Mononuclear cell (primary cell): ENCODE data around the gene DYNC1LI1. TPM values are rescaled to one million over a fixed set of nuclear protein-coding genes. Genes with fewer than 3 reads are reported as not detected.
"Not testable (repeated sequence)": the region's sequence is repeated elsewhere in the genome, so short reads cannot be mapped to it uniquely, and the experiment has no call there.

Experiments used
- H3K27me3 ChIP-seq: 2 replicates; pipeline ENCODE4 v1.6.0; 2011; ENCODE audit warnings: low read length, control low read depth; ENCODE audit not compliant: insufficient read depth
- H3K4me1 ChIP-seq: 2 replicates; pipeline ENCODE4 v1.5.1; 2011; ENCODE audit warnings: mild to moderate bottlenecking, low read length, control low read depth; ENCODE audit not compliant: insufficient read depth
- H3K4me3 ChIP-seq: 2 replicates; pipeline ENCODE4 v1.5.1; 2011; ENCODE audit warnings: mild to moderate bottlenecking, low read length, moderate library complexity
- H3K9me3 ChIP-seq: 2 replicates; pipeline ENCODE4 v1.5.1; 2011; ENCODE audit warnings: low read depth, mild to moderate bottlenecking, control low read depth, low read length
- total RNA-seq: library from RNA; depleted of rRNA; stranded (reverse); fragments of >200 nt; gene quantifications from one replicate; pipeline ENCODE4 v1.2.3, GENCODE V29; 2012

Gene DYNC1LI1
- total RNA-seq, 1 donor = 43.3 TPM

DNA sequence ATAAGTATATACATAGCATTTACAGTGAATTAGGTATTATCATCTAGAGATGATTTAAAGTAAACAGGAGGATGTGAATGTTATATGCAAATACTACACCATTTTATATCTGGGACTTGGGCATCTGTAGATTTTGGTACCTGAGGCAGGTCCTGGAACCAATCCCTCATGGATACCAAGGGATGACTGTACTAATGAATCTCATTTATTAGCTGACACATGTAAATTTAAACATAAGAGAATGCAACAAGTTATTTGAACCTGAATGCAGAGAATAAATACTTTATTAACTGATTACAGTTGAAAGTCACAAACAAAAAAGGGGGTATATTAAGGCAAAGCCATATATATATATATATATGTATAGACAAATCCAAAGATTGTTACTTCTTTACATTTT is 44.9 kb downstream of the DYNC1LI1 start:
- Histone ChIP-seq H3K9me3 (no peaks in the 10 kb centered on the region), H3K4me3 (no peak overlapping the region), H3K4me1 (no peaks in the 10 kb centered on the region), H3K27me3 (no peaks in the 10 kb centered on the region)

DNA sequence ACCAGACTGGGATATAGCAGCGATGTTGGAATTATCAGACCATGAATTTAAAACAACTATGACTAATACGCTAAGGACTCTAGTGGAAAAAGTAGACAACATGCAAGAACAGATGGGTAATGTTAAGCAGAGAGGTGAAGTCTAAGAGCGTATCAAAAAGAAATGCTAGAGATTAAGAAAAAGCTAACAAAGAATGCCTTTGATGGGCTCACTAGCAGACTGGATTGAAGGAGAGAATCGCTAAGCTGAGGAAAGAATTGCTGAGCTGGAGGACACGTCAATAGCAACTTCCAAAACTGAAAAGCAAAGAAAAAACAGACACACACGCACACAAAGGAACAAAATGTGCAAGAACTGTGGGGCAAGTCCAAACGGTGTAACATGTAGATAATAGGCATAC is 48.0 kb downstream of the DYNC1LI1 start:
- Histone ChIP-seq H3K27me3 (no peaks in the 10 kb centered on the region), H3K9me3 (no peaks in the 10 kb centered on the region), H3K4me1 (no peaks in the 10 kb centered on the region), H3K4me3 (no peak overlapping the region)

- not testable (repeated sequence) for H3K9me3 ChIP-seq, H3K4me1 ChIP-seq, H3K4me3 ChIP-seq, H3K27me3 ChIP-seq
Measured at GRCh38 chr3:32518921-32519320, 51.7 kb downstream of the DYNC1LI1 start.

DNA sequence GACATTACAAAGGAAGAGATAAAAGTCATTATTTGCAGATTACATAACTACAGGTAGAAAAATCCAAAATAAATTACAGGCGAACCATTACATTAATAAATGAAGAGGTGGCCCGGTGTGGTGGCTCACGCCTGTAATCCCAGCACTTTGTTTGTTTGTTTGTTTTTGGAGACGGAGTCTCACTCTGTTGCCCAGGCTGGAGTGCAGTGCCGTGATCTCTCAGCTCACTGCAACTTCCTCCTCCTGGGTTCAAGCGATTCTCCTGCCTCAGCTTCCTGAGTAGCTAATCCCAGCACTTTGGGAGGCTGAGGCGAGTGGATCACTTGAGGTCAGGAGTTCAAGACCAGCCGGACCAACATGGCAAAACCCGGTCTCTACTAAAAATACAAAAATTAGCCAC is 53.9 kb downstream of the DYNC1LI1 start:
- H3K4me3 ChIP-seq, H3K27me3 ChIP-seq, H3K9me3 ChIP-seq, H3K4me1 ChIP-seq: not testable (repeated sequence)

DNA sequence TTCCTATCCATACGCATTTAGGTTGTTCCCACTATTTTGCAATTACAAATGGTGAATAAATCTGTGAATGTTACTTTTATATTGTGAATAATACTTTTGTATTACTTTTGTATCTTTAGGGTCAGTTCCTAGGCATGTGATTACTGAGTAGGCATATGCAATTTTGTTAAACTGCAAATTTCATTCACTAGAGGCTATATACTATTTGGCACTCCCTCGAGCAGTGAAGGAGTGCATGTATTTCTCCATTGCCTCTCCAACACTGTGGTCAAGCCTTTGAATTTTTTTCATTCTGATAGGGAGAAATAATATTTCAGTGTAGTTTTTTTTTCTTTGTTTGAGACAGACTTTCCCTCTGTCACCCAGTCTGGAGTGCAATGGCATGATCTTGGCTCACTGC is 59.7 kb downstream of the DYNC1LI1 start:
- H3K9me3 ChIP-seq = no peaks in the 10 kb centered on the region
- H3K27me3 ChIP-seq = no peaks in the 10 kb centered on the region
- no peak overlapping the region for H3K4me3 ChIP-seq
- H3K4me1 ChIP-seq = no peaks in the 10 kb centered on the region

GRCh38 chr3:32510075-32510724 is 60.5 kb downstream of the DYNC1LI1 start:
- Histone ChIP-seq H3K27me3 (no peaks in the 10 kb centered on the region), H3K4me1 (no peaks in the 10 kb centered on the region), H3K4me3 (no peak overlapping the region), H3K9me3 (no peaks in the 10 kb centered on the region)

DNA sequence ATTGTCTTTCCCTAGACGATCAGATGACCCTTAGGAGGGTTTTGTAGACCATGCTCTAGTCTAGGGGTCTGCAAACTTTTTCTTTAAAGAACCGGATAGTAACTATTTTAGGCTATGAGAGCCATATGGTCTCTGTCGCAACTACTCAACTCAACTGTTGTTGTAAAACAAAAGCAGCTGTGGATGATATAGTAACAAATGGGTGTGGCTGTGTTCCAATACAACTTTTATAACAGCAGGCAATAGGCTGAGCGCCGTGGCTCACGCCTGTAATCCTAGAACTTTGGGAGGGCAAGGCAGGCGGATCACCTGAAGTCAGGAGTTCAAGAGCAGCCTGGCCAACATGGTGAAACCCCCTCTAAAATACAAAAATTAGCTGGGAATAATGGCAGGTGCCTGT is 61.9 kb downstream of the DYNC1LI1 start:
- H3K9me3 ChIP-seq = no peaks in the 10 kb centered on the region
- H3K4me1 ChIP-seq = no peaks in the 10 kb centered on the region
- no peak overlapping the region for H3K4me3 ChIP-seq
- no peaks in the 10 kb centered on the region for H3K27me3 ChIP-seq

- no peaks in the 10 kb centered on the region for H3K27me3 ChIP-seq
- no peak overlapping the region for H3K4me3 ChIP-seq
- peaks cover 9% of the 10 kb centered on the region for H3K4me1 ChIP-seq
- H3K9me3 ChIP-seq = no peaks in the 10 kb centered on the region
Measured at GRCh38 chr3:32506466-32506865, 64.2 kb downstream of the DYNC1LI1 start.

GRCh38 chr3:32502946-32503286 is 67.7 kb downstream of the DYNC1LI1 start:
- H3K9me3 ChIP-seq = no peaks in the 10 kb centered on the region
- H3K27me3 ChIP-seq = no peaks in the 10 kb centered on the region
- peak overlapping the region; percentile 94 for H3K4me3 ChIP-seq
- peaks cover 34% of the 10 kb centered on the region for H3K4me1 ChIP-seq

DNA sequence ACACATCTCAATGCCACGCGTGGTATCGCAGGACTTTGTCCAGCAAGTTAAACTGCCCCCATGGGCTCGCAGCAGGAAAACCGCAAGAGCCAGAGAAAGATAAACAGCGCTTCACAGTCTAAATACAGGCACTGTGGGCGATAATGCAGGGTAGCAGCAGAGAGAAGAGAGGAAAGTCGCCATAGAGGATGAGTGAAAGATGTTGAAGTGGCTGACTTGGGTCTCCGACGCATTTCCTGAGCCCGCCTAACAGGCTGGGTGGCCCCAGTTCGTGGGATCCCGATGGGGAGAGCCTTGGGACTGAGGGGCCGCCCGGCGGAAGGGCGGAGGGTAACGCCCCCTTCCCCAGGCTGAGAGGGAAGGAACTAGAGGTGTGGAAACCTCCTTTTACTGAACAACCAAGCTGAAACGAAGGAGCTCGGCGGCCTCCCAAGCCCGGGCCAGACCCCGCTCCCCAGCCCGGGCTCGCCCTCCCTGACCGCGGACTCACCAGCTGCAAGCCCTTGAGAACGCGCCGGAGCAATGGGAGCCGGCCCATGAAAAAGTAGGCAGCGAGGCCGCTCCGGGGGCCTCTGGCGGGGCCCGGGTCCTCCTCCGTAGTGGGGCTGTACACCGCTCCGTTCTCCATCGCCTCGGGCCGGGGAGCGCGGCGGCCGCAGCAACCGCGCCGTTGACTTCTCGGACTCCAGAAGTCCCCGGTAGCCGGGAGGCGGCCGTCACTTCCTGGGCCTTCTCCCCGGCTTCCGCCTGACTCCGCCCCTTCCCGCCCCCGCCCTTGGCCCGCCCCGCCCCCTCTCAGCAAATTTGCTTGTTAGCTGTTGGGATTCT is 68.3 kb downstream of the DYNC1LI1 start, which contains the start of gene CMTM6:
CMTM6 (minus strand) TSS at position 735 of the 828 bp plus-strand sequence; CDS start at position 628, 107 bp downstream.
- peaks cover 38% of the 10 kb centered on the region for H3K4me1 ChIP-seq
- peak within 1 kb of the TSS; percentile 94 for H3K4me3 ChIP-seq
- no peaks in the 10 kb centered on the region for H3K9me3 ChIP-seq
- no peaks in the 10 kb centered on the region for H3K27me3 ChIP-seq

DNA sequence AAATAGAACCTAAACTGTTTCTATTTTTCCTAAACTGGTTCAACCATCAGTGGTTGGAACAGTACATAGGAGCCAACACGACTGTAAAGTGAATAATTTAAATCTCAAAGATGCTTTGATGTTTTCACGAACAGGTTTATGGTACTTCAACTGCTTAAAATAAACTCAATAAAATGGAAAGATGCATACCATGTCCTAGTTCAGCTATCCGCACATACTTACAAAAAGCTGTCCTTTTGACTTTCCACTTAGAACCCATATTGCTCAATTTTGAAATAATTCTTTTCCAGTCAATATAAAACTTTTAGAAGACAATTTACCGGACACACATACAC is 68.9 kb downstream of the DYNC1LI1 start:
- no peaks in the 10 kb centered on the region for H3K27me3 ChIP-seq
- H3K4me3 ChIP-seq = peak overlapping the region; percentile 94
- H3K9me3 ChIP-seq = no peaks in the 10 kb centered on the region
- peaks cover 42% of the 10 kb centered on the region for H3K4me1 ChIP-seq

GRCh38 chr3:32500880-32501782 is 69.5 kb downstream of the DYNC1LI1 start:
- no peaks in the 10 kb centered on the region for H3K9me3 ChIP-seq
- no peaks in the 10 kb centered on the region for H3K27me3 ChIP-seq
- peak overlapping the region; percentile 94 for H3K4me3 ChIP-seq
- H3K4me1 ChIP-seq = peaks cover 46% of the 10 kb centered on the region

- Histone ChIP-seq H3K9me3 (no peaks in the 10 kb centered on the region), H3K4me3 (no peak overlapping the region), H3K27me3 (no peaks in the 10 kb centered on the region), H3K4me1 (peaks cover 54% of the 10 kb centered on the region)
Measured at GRCh38 chr3:32500231-32500630, 70.4 kb downstream of the DYNC1LI1 start.

DNA sequence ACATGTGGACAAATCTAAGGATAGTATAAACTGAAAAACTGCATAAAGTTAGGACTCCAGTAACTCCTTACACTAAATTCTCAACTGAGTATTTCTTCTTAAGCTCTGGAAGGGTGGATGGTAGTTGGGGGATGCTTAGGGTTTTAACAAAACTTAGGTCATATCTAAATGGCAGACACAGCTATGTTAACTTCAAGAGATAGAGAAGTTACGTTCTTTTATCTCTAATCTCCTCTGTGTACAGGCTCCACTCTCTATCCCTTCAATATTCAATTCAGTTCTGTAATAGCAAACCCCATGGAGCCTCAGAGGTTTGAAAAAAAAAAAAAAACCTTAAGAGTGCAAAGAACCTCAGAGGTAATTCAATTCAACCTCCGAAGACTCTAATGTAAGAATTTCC is 71.1 kb downstream of the DYNC1LI1 start:
- Histone ChIP-seq H3K27me3 (no peaks in the 10 kb centered on the region), H3K4me3 (no peak overlapping the region), H3K4me1 (peaks cover 54% of the 10 kb centered on the region), H3K9me3 (no peaks in the 10 kb centered on the region)

GRCh38 chr3:32498992-32499391 is 71.7 kb downstream of the DYNC1LI1 start:
- H3K4me1 ChIP-seq = peaks cover 57% of the 10 kb centered on the region
- H3K9me3 ChIP-seq = no peaks in the 10 kb centered on the region
- H3K27me3 ChIP-seq = no peaks in the 10 kb centered on the region
- H3K4me3 ChIP-seq = no peak overlapping the region
